ENCODE measurements around the gene SKP2.

- TF ChIP-seq HDGF (IDR thresholded peaks at IDR 0.05; ENCODE audit: borderline replicate concordance) = no peak
- TF ChIP-seq FOXM1 (IDR thresholded peaks at IDR 0.05; ENCODE audit: borderline replicate concordance) = no peak
- TF ChIP-seq ARNT (IDR thresholded peaks at IDR 0.05) = no peak
- no peak for TF ChIP-seq SP1 (IDR thresholded peaks at IDR 0.05)
- TF ChIP-seq NFRKB (IDR thresholded peaks at IDR 0.05) = no peak
- no peak for TF ChIP-seq SUZ12 (IDR thresholded peaks at IDR 0.05)
- TF ChIP-seq FOXA1 (IDR thresholded peaks at IDR 0.05) = no peak
- TF ChIP-seq ELF4 (IDR thresholded peaks at IDR 0.05) = no peak
- TF ChIP-seq BHLHE40 (IDR thresholded peaks at IDR 0.05; ENCODE audit: borderline replicate concordance) = no peak
- no peak for TF ChIP-seq L3MBTL2 (conservative IDR thresholded peaks at IDR 0.05)
- TF ChIP-seq TARDBP (IDR thresholded peaks at IDR 0.05) = no peak
- no peak for TF ChIP-seq LEF1 (IDR thresholded peaks at IDR 0.05; ENCODE audit: borderline replicate concordance)
- no peak for TF ChIP-seq FOXK2 (IDR thresholded peaks at IDR 0.05)
Measured at GRCh38 chr5:36175043-36175442, 23.1 kb downstream of the SKP2 start.

Data from HEK293T (cell line).